Kidney (tissue), 14 donors: ENCODE results near the gene FAM124B. TPM values are rescaled to one million over a fixed set of nuclear protein-coding genes. Genes with fewer than 3 reads are reported as not detected.
A peak's percentile ranks its signal among the peaks of the same experiment; 100 is the strongest.

Source experiments
- DNase-seq, 5 donors: peaks; one replicate each; pipeline ENCODE4 v3.0.0-alpha.2; 2013 to 2020
- FAIRE-seq: peaks from 2 replicates; lab custom pipeline; 2012; peaks lifted over from hg19 to GRCh38; lab: Jason Lieb, UNC
- H3K27ac ChIP-seq, 2 donors: one replicate each; pipeline ENCODE4 v1.7.0; 2013; ENCODE audit warnings: low read depth in 2 of 2, low read length in 2 of 2, inconsistent platforms in 1 of 2
- H3K27me3 ChIP-seq: one replicate; pipeline ENCODE4 v1.7.1; 2013; ENCODE audit warnings: low read length, inconsistent platforms; ENCODE audit not compliant: control insufficient read depth, insufficient read depth
- H3K36me3 ChIP-seq, 3 donors: one replicate each; pipeline versions ENCODE4 v1.7.0 to v1.7.1; 2013; ENCODE audit warnings: low read length in 3 of 3, control low read depth in 1 of 3, inconsistent platforms in 1 of 3; ENCODE audit not compliant: insufficient read depth in 3 of 3, control insufficient read depth in 2 of 3
- H3K4me1 ChIP-seq, 3 donors: one replicate each; pipeline versions ENCODE4 v1.7.0 to v1.7.1; 2013; ENCODE audit warnings: low read length in 3 of 3, inconsistent platforms in 1 of 3, low read depth in 1 of 3; ENCODE audit not compliant: control insufficient read depth in 2 of 3, insufficient read depth in 2 of 3
- H3K4me3 ChIP-seq, 3 donors: one replicate each; pipeline versions ENCODE4 v1.7.0 to v1.8.1; 2013; ENCODE audit warnings: low read length in 3 of 3, control low read depth in 1 of 3, inconsistent platforms in 1 of 3
- H3K9ac ChIP-seq, 3 donors: one replicate each; pipeline versions ENCODE4 v1.7.0 to v1.7.1; 2013; ENCODE audit warnings: low read length in 3 of 3, control low read depth in 1 of 3, inconsistent platforms in 1 of 3
- H3K9me3 ChIP-seq, 3 donors: one replicate each; pipeline versions ENCODE4 v1.7.0 to v1.7.1; 2013; ENCODE audit warnings: low read length in 3 of 3, control low read depth in 1 of 3, inconsistent platforms in 1 of 3; ENCODE audit not compliant: control insufficient read depth in 2 of 3, insufficient read depth in 1 of 3
- intact Hi-C: fragments of 100-400 bp; cut with DNase I; formaldehyde crosslinking; loops from one replicate; pipeline ENCODE4 v1.11.1; 2022
- polyA plus RNA-seq: library from polyadenylated mRNA; stranded (reverse); fragments of 350-450 nt; fragmentation: Illumina TruSeq; extraction: RNeasy Lipid Tissue Mini Kit (QIAGEN cat#74804); gene quantifications from one replicate; pipeline ENCODE4 v1.2.3, GENCODE V29; 2014; ENCODE audit warnings: low read depth, low replicate concordance; ENCODE audit not compliant: insufficient read depth
- total RNA-seq: library from RNA; stranded (reverse); fragmentation: NEBNext Ultra II Directional; extraction: Animal tissue kit (Norgen Biotek cat#: 25700); gene quantifications from one replicate; pipeline ENCODE4 v1.2.1, GENCODE V29; 2021
- TF ChIP-seq, protein P1 (sequence below): IDR thresholded peaks from 3 replicates; pipeline ENCODE4 v1.5.1; 2012; ENCODE audit warnings: mild to moderate bottlenecking, moderate library complexity, borderline replicate concordance; ENCODE audit not compliant: insufficient read depth; ENCODE audit errors: extremely low read depth
- donor health status: control.
- donor health status: control.
- donor health status: control.
- donor health status: control.
- donor health status: control.
- donor health status: DM: yes; HTN: yes; CAD: no.
- donor health status: Normal renal cell carcinoma (clear cell type).

The FAM124B gene
- total and polyA plus RNA-seq, 2 donors from 2014 or later: 0.90 to 2.0 TPM

DNA sequence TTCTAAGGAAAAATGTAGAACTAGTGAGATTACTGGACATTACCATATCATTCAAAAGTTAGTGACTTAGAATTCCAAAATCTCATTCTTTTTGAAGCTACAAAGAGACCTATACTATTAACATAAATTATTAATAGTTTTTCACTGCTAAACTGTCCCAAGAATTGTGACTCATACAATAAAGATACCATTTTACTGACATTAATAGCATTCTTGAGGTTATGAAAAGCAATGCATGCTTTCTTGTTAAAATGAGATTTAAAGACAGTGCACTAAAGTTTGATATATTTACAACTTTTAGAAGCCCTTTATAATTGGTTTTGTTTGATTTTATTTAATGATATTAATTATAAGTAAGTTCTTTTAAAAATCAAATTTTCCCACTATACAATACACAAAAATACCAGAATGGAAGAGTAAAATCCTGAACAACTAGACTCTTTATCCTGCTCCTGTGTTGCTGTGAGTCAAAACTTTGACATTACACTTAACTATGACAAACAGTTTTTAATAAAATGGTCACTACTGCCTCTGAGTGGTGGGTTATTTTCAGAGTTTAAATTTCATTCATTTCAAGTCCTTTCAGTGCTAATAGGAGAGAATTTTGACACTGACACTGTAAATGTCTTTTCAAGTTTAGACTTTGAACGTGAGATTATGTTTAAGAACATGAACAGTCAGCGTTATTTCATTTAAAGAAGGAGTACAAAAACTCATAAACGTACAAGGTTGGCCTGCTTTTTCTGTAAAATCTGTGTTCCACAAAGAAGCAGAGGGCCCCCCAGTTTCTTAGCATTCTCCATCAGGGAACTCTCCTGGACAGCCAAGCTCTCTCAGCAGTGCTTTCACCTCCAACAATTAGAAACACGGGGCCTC, 54.5 kb downstream of the FAM124B start:
- H3K9me3 ChIP-seq: no peaks in the 10 kb centered on the region
- no peaks in the 10 kb centered on the region for H3K27me3 ChIP-seq
- FAIRE-seq (peak; percentile 3), DNase-seq (peak in 1 of 5 donors; percentile 25)
- H3K4me1 ChIP-seq: no peaks in the 10 kb centered on the region
- TF ChIP-seq, protein P1, sequence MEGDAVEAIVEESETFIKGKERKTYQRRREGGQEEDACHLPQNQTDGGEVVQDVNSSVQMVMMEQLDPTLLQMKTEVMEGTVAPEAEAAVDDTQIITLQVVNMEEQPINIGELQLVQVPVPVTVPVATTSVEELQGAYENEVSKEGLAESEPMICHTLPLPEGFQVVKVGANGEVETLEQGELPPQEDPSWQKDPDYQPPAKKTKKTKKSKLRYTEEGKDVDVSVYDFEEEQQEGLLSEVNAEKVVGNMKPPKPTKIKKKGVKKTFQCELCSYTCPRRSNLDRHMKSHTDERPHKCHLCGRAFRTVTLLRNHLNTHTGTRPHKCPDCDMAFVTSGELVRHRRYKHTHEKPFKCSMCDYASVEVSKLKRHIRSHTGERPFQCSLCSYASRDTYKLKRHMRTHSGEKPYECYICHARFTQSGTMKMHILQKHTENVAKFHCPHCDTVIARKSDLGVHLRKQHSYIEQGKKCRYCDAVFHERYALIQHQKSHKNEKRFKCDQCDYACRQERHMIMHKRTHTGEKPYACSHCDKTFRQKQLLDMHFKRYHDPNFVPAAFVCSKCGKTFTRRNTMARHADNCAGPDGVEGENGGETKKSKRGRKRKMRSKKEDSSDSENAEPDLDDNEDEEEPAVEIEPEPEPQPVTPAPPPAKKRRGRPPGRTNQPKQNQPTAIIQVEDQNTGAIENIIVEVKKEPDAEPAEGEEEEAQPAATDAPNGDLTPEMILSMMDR: no peak
- H3K4me3 ChIP-seq: no peak overlapping the region
- intact Hi-C loops: no loop called here
- H3K27ac ChIP-seq: no peak overlapping the region
- no peak overlapping the region for H3K9ac ChIP-seq
- H3K36me3 ChIP-seq: no peaks in the 10 kb centered on the region

DNA sequence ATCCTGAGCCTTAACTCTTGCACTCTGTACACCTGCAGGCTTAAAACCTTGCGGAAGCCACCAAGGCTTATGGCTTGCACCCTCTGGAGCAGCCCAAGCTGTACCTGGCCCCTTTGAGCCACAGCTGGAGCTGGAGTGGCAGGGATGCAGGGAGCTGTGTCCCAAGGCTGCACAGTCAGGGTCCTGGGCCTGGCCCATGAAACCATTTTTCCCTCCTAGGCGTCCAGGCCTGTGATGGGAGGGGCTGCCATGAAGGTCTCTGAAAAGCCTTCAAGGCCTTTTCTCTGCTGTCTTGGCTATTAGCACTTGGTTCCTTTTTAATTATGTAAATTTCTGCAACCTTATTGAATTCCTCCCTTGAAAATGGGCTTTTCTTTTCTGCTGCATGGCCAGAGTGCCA, 56.4 kb downstream of the FAM124B start:
- intact Hi-C loops: no loop called here
- TF ChIP-seq, protein P1: no peak
- Histone ChIP-seq H3K9me3 (no peaks in the 10 kb centered on the region), H3K36me3 (no peaks in the 10 kb centered on the region), H3K4me1 (no peaks in the 10 kb centered on the region), H3K27ac (no peak overlapping the region), H3K27me3 (no peaks in the 10 kb centered on the region), H3K9ac (no peak overlapping the region), H3K4me3 (no peak overlapping the region)
- DNase-seq: no peak
- no peak for FAIRE-seq

DNA sequence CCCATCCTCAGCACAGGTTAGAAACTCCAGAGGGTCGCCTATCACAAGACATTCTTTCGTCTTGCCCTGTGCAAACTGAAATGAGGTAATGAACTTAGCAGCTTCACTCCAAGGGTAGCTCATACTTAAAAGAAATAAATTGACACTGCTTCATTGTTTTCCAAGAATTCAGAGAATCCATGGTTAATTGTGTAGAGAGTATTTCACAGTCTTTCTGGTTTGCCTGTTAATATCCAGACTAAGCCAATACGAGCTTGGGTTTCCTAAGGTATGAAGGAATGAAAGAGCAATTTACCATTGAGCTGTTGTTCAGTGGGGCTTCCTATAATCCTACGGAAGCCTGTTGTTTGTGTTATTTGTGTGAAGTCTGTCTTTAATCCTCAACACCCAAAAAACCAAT, 58.7 kb downstream of the FAM124B start:
- Histone ChIP-seq H3K4me1 (no peaks in the 10 kb centered on the region), H3K9me3 (no peaks in the 10 kb centered on the region), H3K27me3 (no peaks in the 10 kb centered on the region), H3K36me3 (no peaks in the 10 kb centered on the region), H3K27ac (no peak overlapping the region), H3K4me3 (no peak overlapping the region), H3K9ac (no peak overlapping the region)
- FAIRE-seq (no peak), DNase-seq (no peak)
- TF ChIP-seq, protein P1: no peak
- intact Hi-C loops: no loop called here

DNA sequence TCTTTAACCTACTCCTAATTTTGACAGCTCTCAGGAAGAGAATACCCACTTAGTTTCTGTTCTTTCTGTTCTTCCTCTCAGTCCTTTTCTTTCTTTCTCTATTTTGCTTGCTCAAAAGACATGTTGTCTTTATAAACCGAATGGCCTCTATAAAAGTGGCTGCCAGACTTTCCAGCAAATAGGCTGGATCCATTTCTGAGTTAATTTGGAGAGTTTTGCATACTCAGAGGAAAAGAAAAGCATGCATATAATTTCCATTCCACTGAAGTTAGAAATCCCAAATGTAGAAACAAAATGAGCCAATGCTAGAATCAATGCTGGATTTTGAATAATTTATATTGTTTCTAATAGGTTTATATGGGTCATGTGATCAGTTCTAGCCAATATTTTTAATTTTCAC, 65.9 kb downstream of the FAM124B start:
- no peak for FAIRE-seq
- intact Hi-C loops: no loop called here

More for the DNA sequence above, 65.9 kb downstream of the FAM124B start:
- Histone ChIP-seq H3K4me1 (no peaks in the 10 kb centered on the region), H3K9ac (no peak overlapping the region), H3K9me3 (no peaks in the 10 kb centered on the region), H3K27ac (no peak overlapping the region), H3K27me3 (no peaks in the 10 kb centered on the region), H3K36me3 (no peaks in the 10 kb centered on the region), H3K4me3 (no peak overlapping the region)
- TF ChIP-seq, protein P1: no peak
- no peak for DNase-seq
